HuH-7 (cell line): ENCODE data around the gene ASCC1.
"Not testable (repeated sequence)": the region's sequence is repeated elsewhere in the genome, so short reads cannot be mapped to it uniquely, and the experiment has no call there.

ENCODE experiments used
- DNase-seq: peaks from one replicate; pipeline ENCODE4 v3.0.0; 2011; ENCODE audit warnings: low spot score

ASCC1 gene

DNA sequence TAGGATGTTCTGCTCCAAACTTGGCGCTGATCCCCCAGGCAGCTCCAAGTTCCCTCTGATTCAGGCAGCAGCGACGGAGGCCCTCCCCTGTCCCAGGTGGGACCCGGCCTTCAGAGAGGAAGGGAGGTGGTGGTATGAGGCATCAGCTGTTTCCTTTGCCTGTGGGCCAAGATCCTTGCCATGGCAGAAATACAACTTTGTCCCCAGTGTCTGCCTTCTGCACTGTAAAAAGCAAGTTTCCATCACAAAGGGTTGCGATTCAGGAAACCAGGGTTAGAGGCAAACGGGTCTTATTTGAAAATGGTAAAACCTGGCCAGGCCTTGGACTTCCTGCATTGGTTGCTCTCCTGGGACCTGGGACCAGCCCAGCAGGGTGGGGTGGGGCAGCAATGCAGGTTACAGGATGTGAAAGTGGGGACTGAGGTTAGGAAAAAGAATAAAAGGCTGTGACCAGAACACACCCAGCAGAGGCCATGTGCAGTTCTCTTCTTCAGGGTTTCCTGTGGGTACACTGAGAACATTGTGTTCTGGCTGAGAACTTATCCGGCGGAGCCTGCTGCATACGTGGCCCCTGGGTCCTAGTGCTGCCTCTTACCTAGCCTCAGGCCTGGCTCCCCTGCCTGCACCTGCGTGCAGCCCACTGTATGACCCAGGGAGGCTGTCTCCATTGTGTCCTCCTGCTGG, 32.5 kb upstream of the ASCC1 start:
- no peak for DNase-seq

DNA sequence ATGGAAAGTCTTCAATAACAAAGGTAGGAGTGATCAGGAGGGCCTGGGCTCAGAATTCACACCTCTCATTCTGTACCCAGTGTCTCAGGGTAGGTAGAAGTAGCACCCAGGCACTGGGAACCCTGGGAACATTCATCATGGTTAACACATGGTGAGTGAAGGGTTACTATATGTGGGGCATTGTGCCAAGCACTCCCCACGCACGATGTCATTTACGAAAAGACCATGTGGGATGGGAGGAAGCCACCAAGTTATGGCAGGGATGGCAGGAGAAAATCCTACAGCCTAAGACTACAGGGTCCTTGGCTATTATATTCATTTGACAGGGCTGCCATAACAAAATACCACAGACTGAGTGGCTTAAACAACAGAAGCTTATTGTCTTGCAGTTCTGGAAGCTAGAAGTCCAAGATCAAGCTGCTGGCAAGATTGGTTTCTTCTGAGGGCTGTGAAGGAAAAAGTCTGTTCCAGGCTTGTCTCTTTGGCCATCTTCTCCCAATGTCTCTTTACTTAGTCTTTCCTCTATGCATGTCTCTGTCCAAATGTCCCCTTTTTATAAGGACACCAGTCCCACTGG, 30.0 kb upstream of the ASCC1 start:
- no peak for DNase-seq

- DNase-seq, result no peak
Observed at GRCh38 chr10:72244573-72245038, 28.5 kb upstream of the ASCC1 start.

DNA sequence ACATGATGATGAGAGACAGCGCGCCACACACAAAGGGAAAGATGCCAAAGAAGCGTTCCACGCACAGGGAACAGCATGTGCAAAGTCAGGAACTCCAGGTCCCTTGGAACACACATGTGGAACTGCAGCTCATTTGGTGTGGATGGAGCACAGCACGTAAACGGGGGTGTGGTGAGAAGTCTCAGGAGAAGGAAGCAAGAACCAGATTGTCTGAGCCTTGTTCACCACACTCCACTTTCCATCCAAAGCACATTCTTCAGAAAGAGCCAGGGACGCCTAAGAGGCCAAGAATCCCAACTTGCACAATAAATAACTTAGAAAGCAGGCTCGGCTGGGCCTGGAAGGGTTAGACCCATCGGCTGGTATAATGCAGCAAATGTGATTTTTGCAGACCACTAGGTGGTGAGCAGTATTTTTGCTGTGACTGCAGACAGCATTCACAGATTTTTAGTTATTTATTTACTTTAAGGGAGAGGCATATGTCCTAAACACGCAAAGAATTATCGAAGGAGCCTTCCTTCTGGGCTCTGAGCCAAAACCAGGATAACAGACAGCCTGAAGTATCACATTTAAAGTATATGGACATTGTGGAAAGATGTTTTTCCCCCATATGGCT, 27.9 kb upstream of the ASCC1 start:
- no peak for DNase-seq

DNA sequence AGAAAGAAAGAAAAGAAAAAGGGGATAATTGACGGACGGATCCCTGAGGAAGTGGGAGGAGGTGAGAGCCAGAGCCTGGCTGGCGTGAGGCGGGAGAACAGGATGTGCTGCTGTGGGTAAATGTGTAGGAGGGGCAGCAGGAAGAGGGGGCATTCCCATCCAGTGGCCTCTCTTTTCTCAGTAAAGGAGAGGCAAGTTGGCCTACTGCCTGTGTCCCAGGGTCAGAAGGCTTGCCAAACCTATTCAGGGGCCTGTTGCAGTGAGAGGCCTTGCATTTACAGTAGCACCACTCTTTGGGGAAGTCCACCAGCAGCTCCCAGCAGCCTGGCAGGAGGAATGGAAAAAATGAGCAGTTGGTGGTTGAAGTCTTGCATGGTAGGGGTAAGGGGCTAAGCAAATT, 26.6 kb upstream of the ASCC1 start:
- DNase-seq, result no peak

- DNase-seq, result no peak
Observed at GRCh38 chr10:72241691-72242252, 25.7 kb upstream of the ASCC1 start.

DNA sequence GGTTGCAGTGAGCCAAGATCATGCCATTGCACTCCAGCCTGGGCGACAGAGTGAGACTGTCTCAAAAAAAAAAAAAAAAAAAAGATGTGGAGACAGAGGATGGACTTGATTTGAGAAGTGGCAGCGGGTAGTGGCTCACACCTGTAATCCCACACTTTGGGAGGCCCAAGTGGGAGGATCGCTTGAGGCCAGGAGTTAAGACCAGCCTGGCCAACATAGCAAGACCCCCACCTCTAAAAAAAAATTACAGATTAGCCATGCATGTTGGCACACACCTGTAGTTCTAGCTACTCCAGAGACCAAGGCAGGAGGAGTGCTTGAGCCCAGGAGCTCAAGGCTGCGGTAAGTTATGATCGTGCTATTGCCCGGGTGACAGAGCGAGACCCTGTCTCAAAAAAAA, 24.3 kb upstream of the ASCC1 start:
- DNase-seq, result no peak

GRCh38 chr10:72239409-72239808, 23.3 kb upstream of the ASCC1 start:
- no peak for DNase-seq

- DNase-seq, result no peak
Observed at GRCh38 chr10:72238392-72239175, 22.5 kb upstream of the ASCC1 start.

DNA sequence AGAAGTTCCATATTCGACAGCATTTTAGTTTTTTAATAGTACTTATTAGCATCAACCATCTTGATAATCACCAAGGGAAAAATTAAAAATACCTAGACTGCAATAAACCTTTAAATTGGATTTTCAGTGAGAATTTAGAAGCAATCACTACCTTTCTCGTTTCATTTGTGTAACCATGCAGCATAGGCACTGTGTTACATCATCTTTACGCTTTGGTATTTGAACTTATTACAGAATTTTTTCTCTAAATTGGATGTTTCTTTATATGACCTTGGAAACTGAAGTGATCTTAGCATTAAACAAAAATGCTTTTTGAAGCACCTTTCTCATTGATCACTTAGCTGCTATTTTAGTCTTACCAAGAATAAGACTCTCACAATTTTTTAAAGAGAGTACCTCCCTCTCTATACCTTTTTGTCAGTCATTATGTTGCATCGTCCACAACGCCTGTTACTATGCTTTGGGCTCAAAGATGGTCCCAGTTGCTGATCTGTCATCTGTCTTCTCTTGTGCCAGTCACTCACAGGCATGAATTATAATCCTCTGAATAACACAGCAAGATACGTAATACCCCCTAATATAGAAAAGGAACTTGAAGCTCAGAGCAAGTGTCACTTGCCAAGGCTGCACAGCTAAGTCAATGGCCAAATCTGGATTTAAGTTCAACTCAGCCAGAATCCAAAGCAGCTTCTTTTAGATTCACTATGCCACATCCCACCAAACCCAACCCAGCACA, 19.6 kb upstream of the ASCC1 start:
- DNase-seq, result no peak

DNA sequence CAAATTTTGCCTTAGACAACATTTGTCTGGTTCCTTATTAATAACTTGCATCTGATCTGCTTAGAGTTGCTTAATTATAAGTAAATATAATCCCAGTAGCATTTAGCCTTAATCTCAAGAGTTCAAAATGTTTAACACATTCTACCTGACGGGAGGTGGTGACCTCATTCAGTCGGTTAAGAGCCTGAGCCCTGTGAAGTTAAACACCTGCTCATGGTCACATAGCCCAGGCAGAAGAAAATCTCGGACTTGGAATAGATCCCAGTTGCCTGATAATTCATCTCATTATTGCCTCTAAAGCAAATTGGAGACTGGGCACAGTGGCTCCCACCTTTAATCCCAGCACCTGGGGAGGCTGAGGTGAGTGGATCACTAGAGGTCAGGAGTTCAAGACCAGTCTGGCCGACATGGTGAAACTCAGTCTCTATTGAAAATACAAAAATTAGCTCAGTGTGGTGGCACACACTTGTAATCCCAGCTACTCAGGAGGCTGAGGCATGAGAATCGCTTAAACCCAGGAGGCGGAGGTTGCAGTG, 18.6 kb upstream of the ASCC1 start:
- DNase-seq, result no peak

GRCh38 chr10:72233621-72234020, 17.5 kb upstream of the ASCC1 start:
- DNase-seq, result no peak

- no peak for DNase-seq
Observed at GRCh38 chr10:72229261-72230251, 13.5 kb upstream of the ASCC1 start.

DNA sequence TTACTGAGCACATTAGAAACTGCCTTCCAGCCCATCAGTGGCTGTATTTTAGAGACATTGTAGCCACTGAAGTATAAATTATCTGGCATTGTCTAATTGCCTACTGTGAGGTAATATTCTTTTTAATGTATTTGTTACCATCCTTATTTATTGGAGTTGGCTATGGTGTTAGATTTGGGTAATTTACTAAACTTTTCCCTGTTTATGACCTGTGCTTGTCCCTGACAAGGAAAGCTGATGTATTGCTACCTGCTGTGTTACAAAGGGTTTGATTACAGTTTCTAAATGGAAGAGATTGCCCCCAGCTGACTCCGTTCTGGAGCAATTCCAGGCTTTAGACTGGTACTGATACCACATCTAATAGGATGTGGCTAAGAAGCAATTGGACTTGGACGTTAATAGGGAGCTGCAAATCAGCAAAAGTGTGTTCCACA, 12.3 kb upstream of the ASCC1 start:
- no peak for DNase-seq

- DNase-seq, result no peak
Observed at GRCh38 chr10:72227826-72228225, 11.8 kb upstream of the ASCC1 start.

DNA sequence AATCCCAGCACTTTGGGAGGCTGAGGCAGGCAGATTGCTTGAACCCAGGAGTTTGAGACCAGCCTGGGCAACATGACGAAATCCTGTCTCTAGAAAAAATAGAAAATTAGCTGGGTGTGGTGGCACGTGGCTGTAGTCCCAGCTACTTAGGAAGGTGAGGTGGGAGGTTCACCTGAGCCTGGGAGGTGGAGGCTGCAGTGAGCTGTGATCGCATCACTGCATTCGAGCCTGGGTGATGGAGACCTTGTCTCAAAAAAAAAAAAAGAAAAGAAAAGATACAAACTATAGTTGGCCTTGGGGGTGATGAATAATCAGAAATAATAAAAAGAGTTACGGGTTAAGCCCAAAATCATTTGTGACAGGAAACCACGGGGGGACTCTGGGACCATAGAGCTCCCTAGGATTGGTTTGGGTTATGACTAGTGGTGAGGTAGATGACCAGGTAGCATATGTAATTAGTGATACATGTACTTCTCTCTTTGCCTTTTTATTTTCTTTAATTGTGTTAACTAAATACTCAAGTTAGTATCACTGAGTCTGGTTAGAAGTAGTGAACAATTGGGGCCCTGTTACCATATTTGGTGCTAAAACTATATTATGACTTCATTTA, 10.4 kb upstream of the ASCC1 start:
- no peak for DNase-seq

DNA sequence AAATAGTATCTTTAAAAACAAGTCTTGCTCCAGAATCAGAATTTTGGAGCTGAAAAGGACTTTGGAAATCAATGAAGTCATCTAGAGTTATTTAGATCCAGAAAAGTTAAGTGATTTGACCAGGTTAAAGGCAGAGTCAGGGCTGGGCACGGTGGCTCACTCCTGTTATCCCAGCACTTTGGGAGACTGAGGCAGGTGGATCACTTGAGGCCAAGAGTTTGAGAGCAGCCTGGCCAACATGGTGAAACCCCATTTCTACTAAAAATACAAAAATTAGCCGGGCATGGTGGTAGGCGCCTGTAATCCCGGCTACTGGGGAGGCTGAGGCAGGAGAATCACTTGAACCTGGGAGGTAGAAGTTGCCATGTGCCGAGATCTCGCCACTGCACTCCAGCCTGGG, 8.1 kb upstream of the ASCC1 start:
- DNase-seq, result not testable (repeated sequence)

DNA sequence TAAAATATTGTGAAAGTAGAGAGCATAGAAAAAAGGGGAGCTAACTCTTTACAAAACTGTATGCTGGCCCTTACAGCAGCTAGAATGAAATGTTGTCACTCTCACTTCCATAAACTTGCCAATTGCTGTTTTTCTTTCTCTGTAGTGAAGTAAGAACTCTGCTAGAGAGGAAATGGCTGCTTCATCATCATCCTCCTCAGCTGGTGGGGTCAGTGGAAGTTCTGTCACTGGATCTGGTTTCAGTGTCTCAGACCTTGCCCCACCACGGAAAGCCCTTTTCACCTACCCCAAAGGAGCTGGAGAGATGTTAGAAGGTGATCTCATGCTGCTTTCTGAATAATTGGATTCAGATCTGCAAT, 7.6 kb upstream of the ASCC1 start:
- no peak for DNase-seq

DNA sequence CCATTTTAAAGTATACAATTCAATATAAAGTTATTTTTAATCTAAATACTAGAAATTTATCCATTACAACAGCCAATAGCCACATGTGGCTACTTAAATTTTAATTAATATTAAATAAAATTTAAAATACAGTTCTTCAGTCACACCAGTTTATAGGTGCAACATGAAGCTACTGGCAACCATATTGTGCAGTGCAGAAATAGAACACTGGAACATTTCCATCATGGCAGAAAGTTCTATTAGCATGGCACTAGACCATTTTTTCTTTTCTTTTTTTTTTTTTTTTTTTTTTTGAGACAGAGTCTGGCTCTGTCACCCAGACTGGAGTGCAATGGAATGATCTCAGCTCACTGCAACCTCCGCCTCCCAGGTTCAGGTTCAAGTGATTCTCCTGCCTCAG, 5.2 kb upstream of the ASCC1 start:
- no peak for DNase-seq

- DNase-seq, result no peak
Observed at GRCh38 chr10:72220637-72221036, 4.6 kb upstream of the ASCC1 start.
